ENCODE measurements around the gene MRPL14. TPM values are rescaled to one million over a fixed set of nuclear protein-coding genes. Genes with fewer than 3 reads are reported as not detected.

Gene MRPL14
- total and polyA plus RNA-seq, 9 of the 15 experiments (the other 6 are each of a cell fraction or from before 2014, with no cell fraction given) = 126 to 424 (median 165) TPM

GRCh38 chr6:44073612-44074438, 53.4 kb downstream of the MRPL14 start (continued):
- TF ChIP-seq ZNF197 (CRISPR knock-in tag; IDR thresholded peaks at IDR 0.05; ENCODE audit: low read depth) (0 out of 2 replicates have a peak, but pooled peaks have one; percentile 77), KLF1 (tag; IDR thresholded peaks at IDR 0.05) (no peak), ESRRB (CRISPR knock-in tag; IDR thresholded peaks at IDR 0.05; ENCODE audit: borderline replicate concordance) (no peak), KLF10 (CRISPR knock-in tag; IDR thresholded peaks at IDR 0.05) (no peak), NCOA6 (IDR thresholded peaks at IDR 0.05) (no peak), NFIX (CRISPR knock-in tag; IDR thresholded peaks at IDR 0.05; ENCODE audit: low read depth) (no peak), E2F6 (IDR thresholded peaks at IDR 0.05; ENCODE audit: borderline replicate concordance in 1 of 2, extremely low read depth in 1 of 2, insufficient read depth in 1 of 2, insufficient read length in 1 of 2, low read depth in 1 of 2, low read length in 1 of 2, poor library complexity in 1 of 2, severe bottlenecking in 1 of 2) (peak in 1 of 2 experiments; percentile 9), NFE2 (IDR thresholded peaks at IDR 0.05; ENCODE audit: low read depth) (no peak), ZNF778 (CRISPR knock-in tag; IDR thresholded peaks at IDR 0.05) (no peak), CREB3 (tag; conservative IDR thresholded peaks at IDR 0.05; ENCODE audit: low read depth) (peak; percentile 26; the same call in 1 of the 2 replicates), TCFL5 (CRISPR knock-in tag; conservative IDR thresholded peaks at IDR 0.05) (no peak), SUPT5H (IDR thresholded peaks at IDR 0.05) (no peak)
- TF ChIP-seq, protein P1, sequence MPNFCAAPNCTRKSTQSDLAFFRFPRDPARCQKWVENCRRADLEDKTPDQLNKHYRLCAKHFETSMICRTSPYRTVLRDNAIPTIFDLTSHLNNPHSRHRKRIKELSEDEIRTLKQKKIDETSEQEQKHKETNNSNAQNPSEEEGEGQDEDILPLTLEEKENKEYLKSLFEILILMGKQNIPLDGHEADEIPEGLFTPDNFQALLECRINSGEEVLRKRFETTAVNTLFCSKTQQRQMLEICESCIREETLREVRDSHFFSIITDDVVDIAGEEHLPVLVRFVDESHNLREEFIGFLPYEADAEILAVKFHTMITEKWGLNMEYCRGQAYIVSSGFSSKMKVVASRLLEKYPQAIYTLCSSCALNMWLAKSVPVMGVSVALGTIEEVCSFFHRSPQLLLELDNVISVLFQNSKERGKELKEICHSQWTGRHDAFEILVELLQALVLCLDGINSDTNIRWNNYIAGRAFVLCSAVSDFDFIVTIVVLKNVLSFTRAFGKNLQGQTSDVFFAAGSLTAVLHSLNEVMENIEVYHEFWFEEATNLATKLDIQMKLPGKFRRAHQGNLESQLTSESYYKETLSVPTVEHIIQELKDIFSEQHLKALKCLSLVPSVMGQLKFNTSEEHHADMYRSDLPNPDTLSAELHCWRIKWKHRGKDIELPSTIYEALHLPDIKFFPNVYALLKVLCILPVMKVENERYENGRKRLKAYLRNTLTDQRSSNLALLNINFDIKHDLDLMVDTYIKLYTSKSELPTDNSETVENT (CRISPR knock-in tag; IDR thresholded peaks at IDR 0.05) = 0 out of 2 replicates have a peak, but pooled peaks have one; percentile 50
- TF ChIP-seq, protein P2, sequence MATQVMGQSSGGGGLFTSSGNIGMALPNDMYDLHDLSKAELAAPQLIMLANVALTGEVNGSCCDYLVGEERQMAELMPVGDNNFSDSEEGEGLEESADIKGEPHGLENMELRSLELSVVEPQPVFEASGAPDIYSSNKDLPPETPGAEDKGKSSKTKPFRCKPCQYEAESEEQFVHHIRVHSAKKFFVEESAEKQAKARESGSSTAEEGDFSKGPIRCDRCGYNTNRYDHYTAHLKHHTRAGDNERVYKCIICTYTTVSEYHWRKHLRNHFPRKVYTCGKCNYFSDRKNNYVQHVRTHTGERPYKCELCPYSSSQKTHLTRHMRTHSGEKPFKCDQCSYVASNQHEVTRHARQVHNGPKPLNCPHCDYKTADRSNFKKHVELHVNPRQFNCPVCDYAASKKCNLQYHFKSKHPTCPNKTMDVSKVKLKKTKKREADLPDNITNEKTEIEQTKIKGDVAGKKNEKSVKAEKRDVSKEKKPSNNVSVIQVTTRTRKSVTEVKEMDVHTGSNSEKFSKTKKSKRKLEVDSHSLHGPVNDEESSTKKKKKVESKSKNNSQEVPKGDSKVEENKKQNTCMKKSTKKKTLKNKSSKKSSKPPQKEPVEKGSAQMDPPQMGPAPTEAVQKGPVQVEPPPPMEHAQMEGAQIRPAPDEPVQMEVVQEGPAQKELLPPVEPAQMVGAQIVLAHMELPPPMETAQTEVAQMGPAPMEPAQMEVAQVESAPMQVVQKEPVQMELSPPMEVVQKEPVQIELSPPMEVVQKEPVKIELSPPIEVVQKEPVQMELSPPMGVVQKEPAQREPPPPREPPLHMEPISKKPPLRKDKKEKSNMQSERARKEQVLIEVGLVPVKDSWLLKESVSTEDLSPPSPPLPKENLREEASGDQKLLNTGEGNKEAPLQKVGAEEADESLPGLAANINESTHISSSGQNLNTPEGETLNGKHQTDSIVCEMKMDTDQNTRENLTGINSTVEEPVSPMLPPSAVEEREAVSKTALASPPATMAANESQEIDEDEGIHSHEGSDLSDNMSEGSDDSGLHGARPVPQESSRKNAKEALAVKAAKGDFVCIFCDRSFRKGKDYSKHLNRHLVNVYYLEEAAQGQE (IDR thresholded peaks at IDR 0.05; ENCODE audit: borderline replicate concordance) = no peak
- TF ChIP-seq, protein P2 (CRISPR knock-in tag; IDR thresholded peaks at IDR 0.05; ENCODE audit: low read depth) = no peak

Data from K562 (cell line).